Measurements from ENCODE around the gene RBM38. TPM values are rescaled to one million over a fixed set of nuclear protein-coding genes. Genes with fewer than 3 reads are reported as not detected.

Gene RBM38
- polyA plus RNA-seq, 4 donors = 13.2 to 17.5 (median 15.8) TPM

DNA sequence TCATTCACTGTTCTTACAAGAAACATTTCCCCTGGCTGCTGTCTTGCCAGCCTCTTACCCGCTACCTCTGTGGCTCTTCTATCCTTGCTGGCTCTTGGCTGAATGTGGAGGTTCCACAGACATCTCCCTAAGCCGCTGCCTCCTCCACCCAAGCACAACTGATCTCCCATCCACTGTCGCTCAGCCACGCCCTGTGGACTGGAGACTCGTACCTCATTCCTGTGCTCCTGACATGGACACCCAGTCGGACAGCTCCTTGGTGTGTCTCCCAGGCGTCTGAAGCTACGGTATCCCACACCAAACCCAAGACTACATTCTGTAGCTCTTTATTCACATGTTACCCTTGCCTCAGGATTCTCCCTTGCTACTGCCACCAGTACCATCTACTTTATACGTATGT lies 20.9 kb upstream of the RBM38 start:
- H3K9me3 ChIP-seq (ENCODE audit: control insufficient read depth in 2 of 2, insufficient read depth in 1 of 2, low read depth in 1 of 2, low read length in 1 of 2) = no peaks in the 10 kb centered on the region
- peaks cover 25 to 62% (median 38%) of the 10 kb centered on the region in 3 donors for H3K36me3 ChIP-seq (ENCODE audit: control insufficient read depth in 3 of 3, insufficient read depth in 2 of 3, low read depth in 1 of 3, low read length in 3 of 3)
- no peak overlapping the region for H3K4me3 ChIP-seq (ENCODE audit: low read depth in 1 of 3, low read length in 3 of 3)
- no peaks in the 10 kb centered on the region for H3K27me3 ChIP-seq (ENCODE audit: control insufficient read depth in 3 of 3, insufficient read depth in 3 of 3, low read length in 3 of 3)
- no peak overlapping the region for H3K27ac ChIP-seq (ENCODE audit: low read depth in 1 of 3, low read length in 2 of 3)
- 94 to 97% (median 96%) methylated on average over 9 of the region's 9 CpGs for WGBS, 3 donors
- no peaks in the 10 kb centered on the region for H3K4me1 ChIP-seq (ENCODE audit: control insufficient read depth in 3 of 3, insufficient read depth in 2 of 3, low read depth in 1 of 3, low read length in 2 of 3)
- FAIRE-seq (no peak), DNase-seq (no peak)

DNA sequence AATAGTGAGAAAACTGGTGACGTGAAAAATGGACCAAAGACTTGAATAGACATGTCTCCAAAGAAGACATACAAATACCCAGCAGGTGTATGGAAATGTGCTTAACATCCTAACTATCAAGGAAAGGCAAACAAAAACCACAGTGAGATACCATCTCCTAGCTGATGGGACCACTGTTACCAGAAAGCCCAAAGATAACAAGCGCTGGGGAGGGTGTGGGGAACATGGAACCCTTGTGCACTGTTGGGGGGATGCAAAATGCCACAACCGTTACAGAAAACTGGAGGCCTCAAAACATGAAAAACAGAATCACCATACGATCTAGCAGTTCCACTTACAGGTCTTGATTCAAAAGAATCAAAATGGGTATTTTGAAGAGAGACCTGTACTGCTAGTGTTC lies 19.8 kb upstream of the RBM38 start:
- no peak overlapping the region for H3K27ac ChIP-seq (ENCODE audit: low read depth in 1 of 3, low read length in 2 of 3)
- H3K4me3 ChIP-seq (ENCODE audit: low read depth in 1 of 3, low read length in 3 of 3) = no peak overlapping the region
- H3K27me3 ChIP-seq (ENCODE audit: control insufficient read depth in 3 of 3, insufficient read depth in 3 of 3, low read length in 3 of 3) = no peaks in the 10 kb centered on the region
- DNase-seq (no peak), FAIRE-seq (no peak)
- 93 to 98% (median 93%) methylated on average over 4 of the region's 4 CpGs for WGBS, 3 donors
- peaks cover 17 to 63% (median 37%) of the 10 kb centered on the region in 3 donors for H3K36me3 ChIP-seq (ENCODE audit: control insufficient read depth in 3 of 3, insufficient read depth in 2 of 3, low read depth in 1 of 3, low read length in 3 of 3)
- H3K4me1 ChIP-seq (ENCODE audit: control insufficient read depth in 3 of 3, insufficient read depth in 2 of 3, low read depth in 1 of 3, low read length in 2 of 3) = no peaks in the 10 kb centered on the region
- H3K9me3 ChIP-seq (ENCODE audit: control insufficient read depth in 2 of 2, insufficient read depth in 1 of 2, low read depth in 1 of 2, low read length in 1 of 2) = no peaks in the 10 kb centered on the region

DNA sequence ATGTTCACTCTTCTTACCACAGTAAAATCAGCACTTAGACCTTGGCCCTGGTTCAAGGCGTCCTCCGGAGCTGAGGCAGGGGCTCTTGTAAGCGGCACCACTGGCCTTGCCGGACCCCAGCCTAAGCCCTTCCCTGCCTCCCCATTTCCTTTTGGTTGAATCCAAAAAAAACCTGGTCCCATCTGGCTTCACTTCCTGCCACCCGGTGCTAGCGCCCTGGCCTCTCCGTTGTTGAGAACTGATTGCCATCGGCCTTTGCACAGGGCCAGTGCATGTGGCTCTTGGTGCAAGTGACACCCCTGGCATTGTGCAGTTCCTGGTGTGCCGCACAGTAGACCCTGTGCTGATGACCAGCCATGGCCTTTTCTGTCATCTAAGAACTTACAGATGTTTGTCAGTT lies 19.0 kb upstream of the RBM38 start:
- H3K9me3 ChIP-seq (ENCODE audit: control insufficient read depth in 2 of 2, insufficient read depth in 1 of 2, low read depth in 1 of 2, low read length in 1 of 2) = no peaks in the 10 kb centered on the region
- no peak for FAIRE-seq
- peaks cover 19 to 67% (median 37%) of the 10 kb centered on the region in 3 donors for H3K36me3 ChIP-seq (ENCODE audit: control insufficient read depth in 3 of 3, insufficient read depth in 2 of 3, low read depth in 1 of 3, low read length in 3 of 3)
- H3K4me3 ChIP-seq (ENCODE audit: low read depth in 1 of 3, low read length in 3 of 3) = no peak overlapping the region
- H3K4me1 ChIP-seq (ENCODE audit: control insufficient read depth in 3 of 3, insufficient read depth in 2 of 3, low read depth in 1 of 3, low read length in 2 of 3) = no peaks in the 10 kb centered on the region
- DNase-seq = no peak
- H3K27me3 ChIP-seq (ENCODE audit: control insufficient read depth in 3 of 3, insufficient read depth in 3 of 3, low read length in 3 of 3) = no peaks in the 10 kb centered on the region
- no peak overlapping the region for H3K27ac ChIP-seq (ENCODE audit: low read depth in 1 of 3, low read length in 2 of 3)
- 80 to 87% (median 87%) methylated on average over 9 of the region's 9 CpGs for WGBS, 3 donors

- WGBS, 3 donors = 90 to 93% (median 92%) methylated on average over 25 of the region's 25 CpGs
- Histone ChIP-seq H3K4me1 (ENCODE audit: control insufficient read depth in 3 of 3, insufficient read depth in 2 of 3, low read depth in 1 of 3, low read length in 2 of 3) (no peaks in the 10 kb centered on the region), H3K27me3 (ENCODE audit: control insufficient read depth in 3 of 3, insufficient read depth in 3 of 3, low read length in 3 of 3) (no peaks in the 10 kb centered on the region), H3K36me3 (ENCODE audit: control insufficient read depth in 3 of 3, insufficient read depth in 2 of 3, low read depth in 1 of 3, low read length in 3 of 3) (peaks cover 20 to 67% (median 38%) of the 10 kb centered on the region in 3 donors), H3K9me3 (ENCODE audit: control insufficient read depth in 2 of 2, insufficient read depth in 1 of 2, low read depth in 1 of 2, low read length in 1 of 2) (no peaks in the 10 kb centered on the region), H3K27ac (ENCODE audit: low read depth in 1 of 3, low read length in 2 of 3) (no peak overlapping the region), H3K4me3 (ENCODE audit: low read depth in 1 of 3, low read length in 3 of 3) (no peak overlapping the region)
- DNase-seq (no peak), FAIRE-seq (no peak)
Observed at GRCh38 chr20:57372581-57373350, 18.4 kb upstream of the RBM38 start.

DNA sequence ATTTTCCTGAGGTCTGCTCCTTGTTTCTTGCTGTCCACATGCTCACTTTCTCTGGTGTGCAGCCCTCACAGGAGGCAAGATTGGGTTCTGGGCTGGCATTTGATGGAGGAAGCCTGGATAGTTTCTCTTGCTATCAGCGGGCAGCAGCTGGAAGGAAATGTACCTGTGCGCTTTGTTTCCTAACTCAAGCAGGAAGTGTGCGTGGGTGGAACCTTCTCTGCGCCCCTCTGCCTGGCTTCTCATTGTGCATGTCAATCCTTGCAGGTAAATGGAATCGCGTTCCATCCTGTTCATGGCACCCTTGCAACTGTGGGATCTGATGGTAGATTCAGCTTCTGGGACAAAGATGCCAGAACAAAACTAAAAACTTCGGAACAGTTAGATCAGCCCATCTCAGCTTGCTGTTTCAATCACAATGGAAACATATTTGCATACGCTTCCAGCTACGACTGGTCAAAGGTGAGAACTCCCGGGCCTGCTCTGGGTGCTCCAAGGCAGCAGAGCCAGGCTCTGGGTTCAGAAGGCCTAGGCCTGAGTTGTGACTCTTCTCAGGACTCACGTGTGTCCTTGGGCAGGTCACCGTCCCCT lies 16.8 kb upstream of the RBM38 start:
- Histone ChIP-seq H3K36me3 (ENCODE audit: control insufficient read depth in 3 of 3, insufficient read depth in 2 of 3, low read depth in 1 of 3, low read length in 3 of 3) (peaks cover 16 to 67% (median 35%) of the 10 kb centered on the region in 3 donors), H3K27ac (ENCODE audit: low read depth in 1 of 3, low read length in 2 of 3) (no peak overlapping the region), H3K4me1 (ENCODE audit: control insufficient read depth in 3 of 3, insufficient read depth in 2 of 3, low read depth in 1 of 3, low read length in 2 of 3) (no peaks in the 10 kb centered on the region), H3K27me3 (ENCODE audit: control insufficient read depth in 3 of 3, insufficient read depth in 3 of 3, low read length in 3 of 3) (no peaks in the 10 kb centered on the region), H3K9me3 (ENCODE audit: control insufficient read depth in 2 of 2, insufficient read depth in 1 of 2, low read depth in 1 of 2, low read length in 1 of 2) (no peaks in the 10 kb centered on the region), H3K4me3 (ENCODE audit: low read depth in 1 of 3, low read length in 3 of 3) (no peak overlapping the region)
- DNase-seq (no peak), FAIRE-seq (no peak)
- 72 to 86% (median 80%) methylated on average over 12 of the region's 12 CpGs for WGBS, 3 donors

DNA sequence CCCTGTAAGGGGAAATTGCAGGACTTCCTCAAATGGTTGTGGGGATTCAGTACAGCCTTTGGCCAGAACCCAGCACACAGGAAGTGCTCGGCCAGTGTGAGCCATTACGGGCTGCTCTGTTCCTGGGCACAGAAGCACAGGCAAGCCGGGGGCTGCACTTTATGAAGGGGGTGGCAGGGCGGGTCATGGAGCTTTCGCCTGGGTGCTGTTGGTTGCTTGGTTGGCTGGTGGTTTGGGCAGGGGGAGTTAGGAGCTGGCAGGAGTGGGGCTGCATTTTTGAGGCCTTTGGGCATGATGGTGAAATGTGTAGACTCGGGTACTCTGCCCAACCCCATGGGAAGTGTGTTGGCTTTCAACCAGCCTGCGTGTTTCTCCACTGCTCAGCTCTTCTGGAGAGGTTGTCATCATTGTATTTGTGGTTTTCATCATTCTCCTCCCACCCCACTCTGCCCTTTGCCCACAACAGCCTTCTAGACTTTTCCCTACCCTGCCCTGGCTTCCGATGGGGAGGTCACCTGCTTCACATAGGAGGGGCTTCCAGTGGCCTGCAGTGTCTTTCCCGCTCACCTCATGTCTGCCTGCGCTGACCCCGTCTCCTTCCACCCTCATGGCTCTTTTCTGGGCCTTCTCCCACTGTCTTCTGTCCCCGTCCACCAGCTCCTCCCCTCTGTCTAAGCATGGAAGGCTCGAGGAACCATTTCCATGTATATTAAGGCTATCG lies 16.1 kb upstream of the RBM38 start:
- DNase-seq = no peak
- no peaks in the 10 kb centered on the region for H3K4me1 ChIP-seq (ENCODE audit: control insufficient read depth in 3 of 3, insufficient read depth in 2 of 3, low read depth in 1 of 3, low read length in 2 of 3)
- no peak for FAIRE-seq
- H3K4me3 ChIP-seq (ENCODE audit: low read depth in 1 of 3, low read length in 3 of 3) = no peak overlapping the region
- H3K27ac ChIP-seq (ENCODE audit: low read depth in 1 of 3, low read length in 2 of 3) = peak overlapping the region in 1 of 3 donors; percentile 42
- 81 to 92% (median 90%) methylated on average over 14 of the region's 14 CpGs for WGBS, 3 donors
- H3K27me3 ChIP-seq (ENCODE audit: control insufficient read depth in 3 of 3, insufficient read depth in 3 of 3, low read length in 3 of 3) = no peaks in the 10 kb centered on the region
- no peaks in the 10 kb centered on the region for H3K9me3 ChIP-seq (ENCODE audit: control insufficient read depth in 2 of 2, insufficient read depth in 1 of 2, low read depth in 1 of 2, low read length in 1 of 2)
- peaks cover 16 to 61% (median 35%) of the 10 kb centered on the region in 3 donors for H3K36me3 ChIP-seq (ENCODE audit: control insufficient read depth in 3 of 3, insufficient read depth in 2 of 3, low read depth in 1 of 3, low read length in 3 of 3)

DNA sequence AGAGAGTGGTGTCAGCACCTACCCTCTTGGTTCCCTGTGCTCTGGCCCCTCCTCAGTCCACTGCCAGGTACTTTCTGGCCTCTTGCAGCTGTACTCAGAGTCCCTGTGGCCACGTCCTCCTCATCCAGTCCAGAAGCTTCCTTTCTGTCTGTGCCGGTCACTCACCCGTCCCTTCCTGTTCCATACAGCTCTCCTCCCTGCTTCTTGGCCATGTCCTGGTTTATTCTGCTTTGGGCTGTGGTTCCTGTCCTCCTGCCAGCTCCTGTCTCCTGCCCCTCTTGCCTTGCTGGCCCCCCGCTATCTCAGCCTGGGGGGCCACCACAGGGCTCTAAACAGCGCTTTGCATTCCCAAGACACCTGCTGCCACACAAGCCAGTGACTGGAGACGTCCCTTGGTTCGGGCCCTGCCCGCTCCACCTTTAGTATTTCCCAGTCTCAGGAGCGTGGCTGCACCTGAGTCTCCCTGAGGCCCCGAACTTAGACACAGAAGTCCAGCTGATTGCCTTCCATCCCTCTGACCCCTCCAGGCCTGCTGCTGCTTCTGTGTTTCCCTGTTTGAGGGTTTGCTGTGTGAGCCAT lies 15.5 kb upstream of the RBM38 start:
- no peak overlapping the region for H3K4me3 ChIP-seq (ENCODE audit: low read depth in 1 of 3, low read length in 3 of 3)
- no peaks in the 10 kb centered on the region for H3K27me3 ChIP-seq (ENCODE audit: control insufficient read depth in 3 of 3, insufficient read depth in 3 of 3, low read length in 3 of 3)
- peaks cover 12 to 61% (median 33%) of the 10 kb centered on the region in 3 donors for H3K36me3 ChIP-seq (ENCODE audit: control insufficient read depth in 3 of 3, insufficient read depth in 2 of 3, low read depth in 1 of 3, low read length in 3 of 3)
- no peaks in the 10 kb centered on the region for H3K4me1 ChIP-seq (ENCODE audit: control insufficient read depth in 3 of 3, insufficient read depth in 2 of 3, low read depth in 1 of 3, low read length in 2 of 3)
- no peaks in the 10 kb centered on the region for H3K9me3 ChIP-seq (ENCODE audit: control insufficient read depth in 2 of 2, insufficient read depth in 1 of 2, low read depth in 1 of 2, low read length in 1 of 2)
- 88 to 95% (median 94%) methylated on average over 10 of the region's 10 CpGs for WGBS, 3 donors
- DNase-seq = no peak
- FAIRE-seq = no peak
- H3K27ac ChIP-seq (ENCODE audit: low read depth in 1 of 3, low read length in 2 of 3) = peak overlapping the region in 1 of 3 donors; percentile 42

- H3K27me3 ChIP-seq (ENCODE audit: control insufficient read depth in 3 of 3, insufficient read depth in 3 of 3, low read length in 3 of 3) = no peaks in the 10 kb centered on the region
- H3K4me1 ChIP-seq (ENCODE audit: control insufficient read depth in 3 of 3, insufficient read depth in 2 of 3, low read depth in 1 of 3, low read length in 2 of 3) = no peaks in the 10 kb centered on the region
- no peaks in the 10 kb centered on the region for H3K9me3 ChIP-seq (ENCODE audit: control insufficient read depth in 2 of 2, insufficient read depth in 1 of 2, low read depth in 1 of 2, low read length in 1 of 2)
- FAIRE-seq (no peak), DNase-seq (no peak)
- 83 to 90% (median 86%) methylated on average over 13 of the region's 13 CpGs for WGBS, 3 donors
- no peak overlapping the region for H3K27ac ChIP-seq (ENCODE audit: low read depth in 1 of 3, low read length in 2 of 3)
- no peak overlapping the region for H3K4me3 ChIP-seq (ENCODE audit: low read depth in 1 of 3, low read length in 3 of 3)
- peaks cover 9 to 58% (median 27%) of the 10 kb centered on the region in 3 donors for H3K36me3 ChIP-seq (ENCODE audit: control insufficient read depth in 3 of 3, insufficient read depth in 2 of 3, low read depth in 1 of 3, low read length in 3 of 3)
Observed at GRCh38 chr20:57377350-57377749, 13.8 kb upstream of the RBM38 start.
